Stimulated activated memory B cell treated with anti-CD40 and anti-IgM and Interleukin-4, amounts not matched to agents 10 μg/mL and 1 μg/mL and 100 μg/mL, for 72 hours (primary cell): Measurements from ENCODE around the gene WDR88.
"Not testable (repeated sequence)": the region's sequence is repeated elsewhere in the genome, so short reads cannot be mapped to it uniquely, and the experiment has no call there.

Experiments
- ATAC-seq: fragments of 150-1000 bp; cut with Tn5 transposase; 2 replicates; pipeline ENCODE4 v1.10.0; 2021
- H3K27ac Mint-ChIP-seq: one replicate; pipeline ENCODE4 v1.8.0; 2022; ENCODE audit warnings: mild to moderate bottlenecking, mixed read lengths
- H3K27me3 Mint-ChIP-seq: one replicate; pipeline ENCODE4 v1.8.0; 2022; ENCODE audit warnings: mixed read lengths
- H3K36me3 Mint-ChIP-seq: one replicate; pipeline ENCODE4 v1.8.0; 2022; ENCODE audit warnings: mixed read lengths
- H3K4me1 Mint-ChIP-seq: one replicate; pipeline ENCODE4 v1.8.0; 2022; ENCODE audit warnings: mixed read lengths
- H3K4me3 Mint-ChIP-seq: one replicate; pipeline ENCODE4 v1.8.0; 2022; ENCODE audit warnings: mild to moderate bottlenecking, moderate library complexity, mixed read lengths
- H3K9me3 Mint-ChIP-seq: one replicate; pipeline ENCODE4 v1.8.0; 2022; ENCODE audit warnings: mixed read lengths

Gene WDR88

GRCh38 chr19:33216198-33216830 lies 84.4 kb downstream of the WDR88 start:
- H3K36me3 Mint-ChIP-seq, result no peaks in the 10 kb centered on the region
- ATAC-seq, result no peak
- no peak overlapping the region for H3K27ac Mint-ChIP-seq
- H3K9me3 Mint-ChIP-seq, result no peaks in the 10 kb centered on the region
- H3K27me3 Mint-ChIP-seq, result peaks cover 45% of the 10 kb centered on the region
- H3K4me3 Mint-ChIP-seq, result no peak overlapping the region
- no peaks in the 10 kb centered on the region for H3K4me1 Mint-ChIP-seq

GRCh38 chr19:33217881-33218280 lies 86.0 kb downstream of the WDR88 start:
- no peak for ATAC-seq
- H3K4me3 Mint-ChIP-seq, result no peak overlapping the region
- no peak overlapping the region for H3K27ac Mint-ChIP-seq
- H3K36me3 Mint-ChIP-seq, result no peaks in the 10 kb centered on the region
- no peaks in the 10 kb centered on the region for H3K9me3 Mint-ChIP-seq
- H3K27me3 Mint-ChIP-seq, result peaks cover 57% of the 10 kb centered on the region
- no peaks in the 10 kb centered on the region for H3K4me1 Mint-ChIP-seq

- Mint-ChIP-seq H3K4me1 (no peaks in the 10 kb centered on the region), H3K4me3 (no peak overlapping the region), H3K27ac (no peak overlapping the region), H3K27me3 (peaks cover 67% of the 10 kb centered on the region), H3K36me3 (no peaks in the 10 kb centered on the region), H3K9me3 (no peaks in the 10 kb centered on the region)
- no peak for ATAC-seq
These were observed 87.4 kb downstream of the WDR88 start for GRCh38 chr19:33219261-33219815.

GRCh38 chr19:33220115-33220514 lies 88.2 kb downstream of the WDR88 start:
- Mint-ChIP-seq H3K36me3 (no peaks in the 10 kb centered on the region), H3K27me3 (peaks cover 70% of the 10 kb centered on the region), H3K4me3 (no peak overlapping the region), H3K9me3 (no peaks in the 10 kb centered on the region), H3K4me1 (no peaks in the 10 kb centered on the region), H3K27ac (no peak overlapping the region)
- no peak for ATAC-seq

- no peak overlapping the region for H3K27ac Mint-ChIP-seq
- no peak overlapping the region for H3K4me3 Mint-ChIP-seq
- H3K4me1 Mint-ChIP-seq, result no peaks in the 10 kb centered on the region
- no peaks in the 10 kb centered on the region for H3K36me3 Mint-ChIP-seq
- no peak for ATAC-seq
- peaks cover 72% of the 10 kb centered on the region for H3K27me3 Mint-ChIP-seq
- H3K9me3 Mint-ChIP-seq, result no peaks in the 10 kb centered on the region
These were observed 88.8 kb downstream of the WDR88 start for GRCh38 chr19:33220735-33221134.

- H3K27me3 Mint-ChIP-seq, result peaks cover 74% of the 10 kb centered on the region
- H3K4me1 Mint-ChIP-seq, result peaks cover 8% of the 10 kb centered on the region
- no peaks in the 10 kb centered on the region for H3K9me3 Mint-ChIP-seq
- H3K27ac Mint-ChIP-seq, result no peak overlapping the region
- H3K36me3 Mint-ChIP-seq, result no peaks in the 10 kb centered on the region
- H3K4me3 Mint-ChIP-seq, result no peak overlapping the region
- no peak for ATAC-seq
These were observed 89.7 kb downstream of the WDR88 start for GRCh38 chr19:33221638-33222037.

- H3K9me3 Mint-ChIP-seq, H3K4me3 Mint-ChIP-seq, ATAC-seq, H3K4me1 Mint-ChIP-seq, H3K36me3 Mint-ChIP-seq, H3K27ac Mint-ChIP-seq: not testable (repeated sequence)
- peaks cover 78% of the 10 kb centered on the region for H3K27me3 Mint-ChIP-seq
These were observed 90.3 kb downstream of the WDR88 start for GRCh38 chr19:33222255-33222654.

GRCh38 chr19:33224694-33225457 lies 93.0 kb downstream of the WDR88 start:
- Mint-ChIP-seq H3K27me3 (peaks cover 83% of the 10 kb centered on the region), H3K36me3 (no peaks in the 10 kb centered on the region), H3K9me3 (peaks cover 14% of the 10 kb centered on the region), H3K27ac (no peak overlapping the region), H3K4me1 (peaks cover 8% of the 10 kb centered on the region), H3K4me3 (no peak overlapping the region)
- ATAC-seq, result no peak
